Thymus (tissue), 11 donors: ENCODE results near the gene TMX3. TPM values are rescaled to one million over a fixed set of nuclear protein-coding genes. Genes with fewer than 3 reads are reported as not detected.

ENCODE experiments used
- DNase-seq, 9 donors: peaks; one replicate each; pipeline ENCODE4 v3.0.0-alpha.2; 2013; ENCODE audit warnings: low spot score in 9 of 9, low read depth in 6 of 9, missing footprints in 1 of 9
- H3K27ac ChIP-seq, 2 donors: one replicate each; pipeline ENCODE4 v1.5.1; 2013; ENCODE audit warnings: control low read depth in 1 of 2, low read depth in 1 of 2, low read length in 1 of 2, mild to moderate bottlenecking in 1 of 2, moderate library complexity in 1 of 2
- H3K27me3 ChIP-seq, 2 donors: one replicate each; pipeline ENCODE4 v1.5.1; 2013; ENCODE audit warnings: low read length in 1 of 2; ENCODE audit not compliant: control insufficient read depth in 2 of 2, insufficient read depth in 1 of 2
- H3K36me3 ChIP-seq, 2 donors: one replicate each; pipeline ENCODE4 v1.5.1; 2013; ENCODE audit warnings: low read length in 1 of 2, mild to moderate bottlenecking in 1 of 2, moderate library complexity in 1 of 2; ENCODE audit not compliant: control insufficient read depth in 2 of 2, insufficient read depth in 2 of 2
- H3K4me1 ChIP-seq, 2 donors: one replicate each; pipeline ENCODE4 v1.5.1; 2013; ENCODE audit warnings: low read length in 2 of 2; ENCODE audit not compliant: control insufficient read depth in 2 of 2, insufficient read depth in 2 of 2
- H3K4me3 ChIP-seq, 2 donors: one replicate each; pipeline ENCODE4 v1.5.1; 2013; ENCODE audit warnings: low read length in 2 of 2, control low read depth in 1 of 2, mild to moderate bottlenecking in 1 of 2
- H3K9me3 ChIP-seq, 2 donors: one replicate each; pipeline ENCODE4 v1.5.1; 2013; ENCODE audit warnings: low read length in 1 of 2, mild to moderate bottlenecking in 1 of 2; ENCODE audit not compliant: control insufficient read depth in 2 of 2, insufficient read depth in 1 of 2
- WGBS: extraction: QIAGEN DNeasy Blood & Tissue Kit; methylation state at CpG from one replicate; pipeline ENCODE4 v1.1.7; 2013; 5-methylcytosine and 5-hydroxymethylcytosine counted together
- polyA plus RNA-seq: library from polyadenylated mRNA; stranded (reverse); fragments of 200-250 nt; gene quantifications from one replicate; pipeline ENCODE4 v1.2.3, GENCODE V29; 2013
- total RNA-seq: library from RNA; stranded (reverse); fragments of 120-200 nt; gene quantifications from one replicate; pipeline ENCODE4 v1.2.4, GENCODE V29; 2013
- donor health status: healthy.

Gene TMX3
- total and polyA plus RNA-seq, 2 donors: 37.2 to 45.4 TPM

DNA sequence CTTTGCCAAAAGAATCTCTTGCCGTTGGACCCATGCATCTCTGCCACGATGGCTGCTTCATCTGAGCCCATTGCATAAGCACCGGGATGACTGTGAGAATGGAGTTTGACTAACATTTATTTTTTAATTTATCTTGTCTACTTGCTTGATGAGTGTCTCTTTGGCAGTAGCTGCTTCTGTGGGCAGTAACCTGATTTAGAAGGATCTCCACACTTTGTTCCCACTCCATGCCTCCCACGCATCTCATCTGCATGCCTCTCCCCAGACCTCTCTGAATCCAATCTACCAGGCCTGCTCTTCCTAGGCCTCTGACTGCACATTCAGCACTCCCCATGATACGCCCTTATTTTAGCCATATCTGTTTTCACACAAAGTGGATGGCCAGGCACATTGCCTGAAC, 23.7 kb upstream of the TMX3 start:
- H3K4me3 ChIP-seq: no peak overlapping the region
- no peaks in the 10 kb centered on the region for H3K4me1 ChIP-seq
- no peaks in the 10 kb centered on the region for H3K9me3 ChIP-seq
- no peaks in the 10 kb centered on the region for H3K27me3 ChIP-seq
- 97% methylated on average over 5 of the region's 5 CpGs for WGBS
- no peak for DNase-seq
- no peaks in the 10 kb centered on the region for H3K36me3 ChIP-seq
- H3K27ac ChIP-seq: no peak overlapping the region

DNA sequence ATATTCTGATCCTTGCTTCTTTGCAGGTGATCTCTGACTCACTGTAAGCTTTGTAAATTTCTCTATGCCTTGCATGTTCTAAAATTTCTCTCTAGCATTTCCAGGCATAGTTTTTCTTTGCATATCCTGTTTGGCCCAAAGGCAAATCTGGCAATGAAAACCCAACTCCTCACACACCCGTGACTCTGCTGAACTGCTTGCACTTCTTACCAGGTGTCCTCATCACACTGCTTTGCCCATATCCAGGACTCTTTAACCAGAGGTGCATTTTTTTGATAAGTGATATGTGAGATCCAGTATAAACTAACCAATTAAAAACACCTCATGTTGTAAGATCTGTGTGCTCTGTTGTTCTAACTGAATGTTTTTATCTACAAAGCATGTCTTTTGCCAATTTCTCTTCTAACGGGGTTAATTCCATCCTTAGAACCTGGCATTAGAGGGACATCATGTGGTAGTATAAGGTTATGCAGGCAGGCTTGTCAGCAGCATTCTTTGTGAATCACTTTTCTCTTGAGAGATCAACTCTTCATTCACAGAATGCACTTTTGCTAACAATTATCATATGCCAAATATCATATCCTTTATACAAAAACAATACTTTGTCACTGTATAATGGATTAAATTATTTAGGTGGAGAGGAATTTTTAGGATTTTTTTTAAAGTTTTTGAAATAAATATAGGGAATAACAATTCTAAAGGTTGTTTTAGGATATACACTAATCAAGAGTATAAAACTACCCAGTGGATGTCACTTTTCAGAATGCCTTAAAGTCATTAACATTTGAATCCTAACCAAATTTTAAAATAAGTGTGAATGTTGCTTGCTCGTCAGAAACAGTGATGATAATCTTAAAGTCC, 20.8 kb upstream of the TMX3 start:
- DNase-seq: peak in 6 of 9 donors; percentile 15 to 56 (median 28)
- H3K4me1 ChIP-seq: no peaks in the 10 kb centered on the region
- WGBS: 67% methylated on average over 3 of the region's 3 CpGs

DNA sequence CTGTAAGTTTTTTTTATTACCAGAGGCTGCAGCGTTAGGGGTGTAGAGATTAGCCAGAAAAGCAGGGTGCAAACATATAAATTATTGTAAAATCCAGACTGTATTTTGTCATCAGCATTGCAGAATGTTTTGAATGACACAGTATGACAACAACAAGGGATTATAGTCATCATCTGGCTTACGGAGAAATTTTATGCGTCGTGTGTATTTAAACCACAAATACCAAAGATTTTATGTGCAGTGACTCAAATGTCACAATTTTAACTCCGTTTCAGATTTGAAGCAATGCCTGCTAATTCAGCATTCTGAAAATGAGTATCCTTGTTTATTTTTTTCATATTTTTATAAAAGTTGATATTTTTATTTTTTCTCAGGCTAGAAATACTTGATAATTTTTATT, 19.4 kb upstream of the TMX3 start:
- Histone ChIP-seq H3K27ac (no peak overlapping the region), H3K27me3 (no peaks in the 10 kb centered on the region), H3K4me1 (no peaks in the 10 kb centered on the region), H3K36me3 (no peaks in the 10 kb centered on the region), H3K4me3 (no peak overlapping the region), H3K9me3 (no peaks in the 10 kb centered on the region)
- WGBS: 92% methylated on average over 5 of the region's 5 CpGs
- DNase-seq: no peak

More for the DNA sequence above, 20.8 kb upstream of the TMX3 start:
- no peak overlapping the region for H3K27ac ChIP-seq
- no peaks in the 10 kb centered on the region for H3K9me3 ChIP-seq
- no peak overlapping the region for H3K4me3 ChIP-seq
- H3K36me3 ChIP-seq: no peaks in the 10 kb centered on the region
- H3K27me3 ChIP-seq: no peaks in the 10 kb centered on the region

DNA sequence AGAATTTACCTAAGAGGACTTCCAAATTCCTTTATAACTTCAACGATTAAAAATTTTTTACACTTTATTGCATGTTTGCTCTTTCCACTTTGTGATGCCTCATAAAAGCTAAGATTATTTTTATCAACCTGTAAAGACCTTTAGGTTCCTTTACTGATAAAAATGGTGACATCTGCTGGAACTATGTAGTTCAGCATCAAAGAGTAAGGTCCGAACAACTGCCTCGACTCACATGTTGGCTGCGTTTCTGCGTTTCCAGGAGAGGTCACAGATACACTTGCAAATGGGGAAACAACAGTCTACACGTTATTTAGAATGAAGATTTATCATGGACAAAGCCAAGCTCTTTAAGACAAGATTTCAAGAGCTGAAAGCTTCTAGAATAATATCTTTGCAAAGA, 18.8 kb upstream of the TMX3 start:
- Histone ChIP-seq H3K4me1 (no peaks in the 10 kb centered on the region), H3K27me3 (no peaks in the 10 kb centered on the region), H3K27ac (no peak overlapping the region), H3K9me3 (no peaks in the 10 kb centered on the region), H3K4me3 (no peak overlapping the region), H3K36me3 (no peaks in the 10 kb centered on the region)
- 72% methylated on average over 6 of the region's 6 CpGs for WGBS
- no peak for DNase-seq

DNA sequence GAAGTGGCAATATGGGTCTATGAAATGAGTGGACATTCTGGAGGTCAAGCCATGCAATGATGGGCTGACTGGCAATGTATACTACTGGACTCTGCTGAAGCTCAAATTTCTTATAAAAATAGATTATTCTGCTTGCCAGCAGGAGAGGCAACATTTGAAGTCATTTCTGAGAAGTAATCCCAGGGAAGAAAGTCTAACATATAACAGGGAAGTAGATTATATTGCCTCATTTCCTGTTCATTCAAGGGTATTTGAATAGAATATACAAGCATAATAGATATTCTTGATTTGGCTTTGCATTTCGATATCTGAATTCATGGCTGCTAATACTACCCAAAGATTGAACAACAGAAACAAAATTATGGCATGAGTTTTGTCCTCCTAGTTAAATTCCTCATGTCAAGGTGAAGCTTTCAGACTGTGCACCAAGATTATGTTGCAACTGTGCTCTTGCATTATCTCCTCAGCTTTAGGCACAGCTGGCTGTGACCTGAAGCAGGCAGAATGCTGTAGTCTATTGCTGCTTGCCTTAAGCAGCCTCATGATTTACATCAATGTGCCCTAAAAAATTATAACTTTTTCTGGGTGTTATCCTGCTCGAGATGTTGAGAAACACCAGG, 13.3 kb upstream of the TMX3 start:
- WGBS: 95% methylated on average over 2 of the region's 2 CpGs
- no peaks in the 10 kb centered on the region for H3K9me3 ChIP-seq

DNA sequence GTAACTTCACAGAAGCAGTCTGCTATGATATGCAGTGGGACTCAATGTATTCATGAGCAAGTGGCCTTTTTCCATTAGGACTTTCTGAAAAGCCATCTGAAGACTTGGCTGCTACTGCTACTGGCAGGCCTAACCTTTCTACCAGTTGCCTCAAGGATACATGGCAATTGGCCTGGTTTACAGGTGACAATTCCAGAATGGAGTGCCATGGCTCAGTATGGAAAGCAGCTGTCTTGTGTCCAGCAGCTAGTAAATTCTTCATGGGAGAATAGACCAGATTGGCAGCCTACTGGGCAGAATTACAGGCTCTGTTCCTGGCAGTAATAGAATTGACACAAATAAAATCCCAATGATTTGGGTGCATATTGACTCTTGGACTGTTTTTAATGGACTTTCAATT, 12.6 kb upstream of the TMX3 start:
- DNase-seq: no peak
- H3K27me3 ChIP-seq: no peaks in the 10 kb centered on the region
- H3K36me3 ChIP-seq: no peaks in the 10 kb centered on the region
- no peak overlapping the region for H3K4me3 ChIP-seq
- H3K4me1 ChIP-seq: no peaks in the 10 kb centered on the region
- H3K27ac ChIP-seq: no peak overlapping the region
- H3K9me3 ChIP-seq: no peaks in the 10 kb centered on the region

More for the DNA sequence above, 13.3 kb upstream of the TMX3 start:
- Histone ChIP-seq H3K36me3 (no peaks in the 10 kb centered on the region), H3K27ac (no peak overlapping the region), H3K27me3 (no peaks in the 10 kb centered on the region), H3K4me1 (no peaks in the 10 kb centered on the region), H3K4me3 (no peak overlapping the region)
- no peak for DNase-seq

DNA sequence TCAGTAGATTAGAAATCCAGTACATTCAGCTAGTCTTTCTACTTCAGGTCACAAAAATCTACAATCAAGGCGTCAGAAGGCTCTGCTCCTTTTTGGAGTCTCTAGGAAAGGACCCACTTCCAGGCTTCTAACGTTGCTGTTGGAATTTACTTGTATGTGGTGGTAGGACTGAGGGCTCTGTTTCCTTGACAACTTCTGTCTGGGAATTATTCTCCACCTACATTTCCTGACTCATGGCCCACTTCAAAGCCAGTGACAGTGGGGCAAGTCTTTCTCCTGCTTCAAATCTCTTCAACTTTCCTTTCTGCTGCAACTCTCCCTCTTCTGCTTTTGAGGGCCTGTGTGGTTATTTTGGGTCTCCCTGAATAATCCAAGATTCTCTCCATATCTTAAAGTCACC, 10.4 kb upstream of the TMX3 start:
- Histone ChIP-seq H3K9me3 (no peaks in the 10 kb centered on the region), H3K4me3 (no peak overlapping the region), H3K27ac (no peak overlapping the region), H3K36me3 (no peaks in the 10 kb centered on the region), H3K27me3 (no peaks in the 10 kb centered on the region), H3K4me1 (no peaks in the 10 kb centered on the region)
- no peak for DNase-seq
- WGBS: 89% methylated on average over 2 of the region's 2 CpGs

DNA sequence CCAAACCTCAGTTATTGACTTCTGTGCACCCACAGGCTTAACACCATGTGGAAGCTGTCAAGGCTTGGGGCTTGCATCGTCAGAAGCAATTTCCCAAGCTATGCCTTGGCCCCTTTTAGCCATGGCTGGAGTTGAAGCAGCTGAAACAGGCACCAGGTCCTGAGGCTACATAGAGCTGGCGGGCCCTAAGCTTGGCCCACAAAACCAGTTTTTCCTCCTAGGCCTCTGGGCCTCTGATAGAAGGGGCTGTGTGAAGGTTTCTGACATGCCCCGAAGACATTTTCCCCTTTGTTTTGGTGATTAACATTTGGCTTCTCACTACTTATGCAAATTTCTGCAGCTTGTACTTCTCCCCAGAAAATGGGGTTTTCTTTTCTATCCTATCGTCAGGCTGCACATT, 9.1 kb upstream of the TMX3 start:
- WGBS: 97% methylated on average over 4 of the region's 4 CpGs
- no peaks in the 10 kb centered on the region for H3K4me1 ChIP-seq
- H3K36me3 ChIP-seq: no peaks in the 10 kb centered on the region
- H3K27ac ChIP-seq: no peak overlapping the region
- H3K9me3 ChIP-seq: no peaks in the 10 kb centered on the region
- DNase-seq: no peak
- no peak overlapping the region for H3K4me3 ChIP-seq
- H3K27me3 ChIP-seq: no peaks in the 10 kb centered on the region

DNA sequence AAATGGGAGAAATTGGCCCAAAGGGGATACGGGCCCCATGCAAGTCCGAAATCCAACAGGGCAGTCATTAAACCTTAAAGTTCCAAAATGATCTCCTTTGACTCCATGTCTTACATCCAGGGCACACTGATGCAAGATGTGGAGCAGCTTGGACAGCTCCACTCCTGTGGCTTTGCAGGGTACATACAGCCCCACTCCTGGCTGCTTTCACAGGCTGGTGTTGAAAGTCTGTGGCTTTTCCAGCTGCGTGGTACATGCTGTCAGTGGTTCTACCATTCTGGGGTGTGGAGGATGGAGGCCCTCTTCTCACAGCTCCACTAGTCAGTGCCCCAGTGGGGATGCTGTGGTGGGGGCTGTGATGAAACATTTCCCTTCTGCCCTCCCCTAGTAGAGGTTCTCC, 8.6 kb upstream of the TMX3 start:
- H3K9me3 ChIP-seq: no peaks in the 10 kb centered on the region
- no peak overlapping the region for H3K4me3 ChIP-seq
- H3K4me1 ChIP-seq: no peaks in the 10 kb centered on the region
- no peak overlapping the region for H3K27ac ChIP-seq
- H3K27me3 ChIP-seq: no peaks in the 10 kb centered on the region
- WGBS: 97% methylated on average over 3 of the region's 3 CpGs
- no peak for DNase-seq
- no peaks in the 10 kb centered on the region for H3K36me3 ChIP-seq
